PC-3 (cell line): ENCODE results near the gene KAZN. TPM values are rescaled to one million over a fixed set of nuclear protein-coding genes. Genes with fewer than 3 reads are reported as not detected.

ENCODE experiments used
- ATAC-seq: fragments of 200-7000 bp; cut with Tn5 transposase; 2 replicates; pipeline ENCODE4 v1.9.1; 2020; ENCODE audit warnings: mild to moderate bottlenecking, moderate library complexity
- BruUV-seq: library from RNA; stranded (reverse); fragments of 400-500 nt; replicated peaks from 2 replicates; lab custom pipeline; 2021; lab: Mats Ljungman, UMichigan
- CTCF ChIA-PET: fragments of 300-600 bp; sonication (Branson Sonifier 250); formaldehyde crosslinking; loops from one replicate; lab custom pipeline; 2022; ENCODE audit warnings: antibody characterized with exemption; lab: Charles Lee
- POLR2A ChIA-PET: fragments of 300-600 bp; sonication (Branson Sonifier 250); formaldehyde crosslinking; loops from one replicate; lab custom pipeline; 2022; ENCODE audit warnings: antibody characterized with exemption; ENCODE audit not compliant: unreplicated experiment; lab: Charles Lee
- DNase-seq: peaks from one replicate; pipeline ENCODE4 v3.0.0-alpha.2; 2015
- H2AFZ ChIP-seq: fragments of 300-600 bp; sonication (generic); 2 replicates; pipeline ENCODE4 v1.6.0; 2016; ENCODE audit warnings: antibody characterized with exemption, low read length
- H3F3A ChIP-seq: fragments of 300-600 bp; sonication (generic); one replicate; pipeline ENCODE4 v1.6.0; 2017; ENCODE audit warnings: antibody characterized with exemption, low read length, control low read depth, mild to moderate bottlenecking; ENCODE audit not compliant: unreplicated experiment
- H3K27ac ChIP-seq: fragments of 300-600 bp; sonication (generic); 2 replicates; pipeline ENCODE4 v1.5.1; 2016; ENCODE audit warnings: mild to moderate bottlenecking, low read length
- H3K27me3 ChIP-seq: fragments of 300-600 bp; sonication (generic); 2 replicates; pipeline ENCODE4 v1.6.1; 2016; ENCODE audit warnings: low read length, mixed read lengths
- H3K36me3 ChIP-seq: fragments of 300-600 bp; sonication (generic); 2 replicates; pipeline ENCODE4 v1.6.1; 2016; ENCODE audit warnings: low read depth, mixed run types, low read length, mixed read lengths
- H3K4me1 ChIP-seq: fragments of 300-600 bp; sonication (generic); 2 replicates; pipeline ENCODE4 v1.5.1; 2016; ENCODE audit warnings: low read length; ENCODE audit not compliant: insufficient read depth
- H3K4me2 ChIP-seq: fragments of 300-600 bp; sonication (generic); 2 replicates; pipeline ENCODE4 v1.6.0; 2016; ENCODE audit warnings: low read length
- H3K4me3 ChIP-seq: fragments of 300-600 bp; sonication (generic); 2 replicates; pipeline ENCODE4 v1.5.1; 2016; ENCODE audit warnings: mild to moderate bottlenecking, low read length, mixed read lengths
- H3K79me2 ChIP-seq: fragments of 300-600 bp; sonication (generic); 2 replicates; pipeline ENCODE4 v1.6.1; 2017; ENCODE audit warnings: low read length, mixed read lengths
- H3K9ac ChIP-seq: fragments of 300-600 bp; sonication (generic); 2 replicates; pipeline ENCODE4 v1.6.0; 2016; ENCODE audit warnings: mild to moderate bottlenecking, low read length
- H3K9me2 ChIP-seq: fragments of 300-600 bp; sonication (generic); replicated peaks from 2 replicates; pipeline ENCODE4 v1.6.1; 2016; ENCODE audit warnings: mixed run types, low read length, mixed read lengths
- H3K9me3 ChIP-seq: fragments of 300-600 bp; sonication (generic); 2 replicates; pipeline ENCODE4 v1.6.1; 2016; ENCODE audit warnings: low read length, mixed read lengths
- H4K20me1 ChIP-seq: fragments of 300-600 bp; sonication (generic); 2 replicates; pipeline ENCODE4 v1.6.1; 2016; ENCODE audit warnings: low read length, mixed read lengths
- CTCF ChIP-seq: fragments of 300-600 bp; sonication (generic); conservative IDR thresholded peaks from 2 replicates; pipeline ENCODE4 v1.5.1; 2017; ENCODE audit warnings: antibody characterized with exemption, low read depth, mild to moderate bottlenecking, low read length
- EZH2 ChIP-seq: fragments of 300-600 bp; sonication (generic); IDR thresholded peaks from one replicate; pipeline ENCODE4 v1.6.1; 2017; ENCODE audit warnings: antibody characterized with exemption, mild to moderate bottlenecking, low read length; ENCODE audit not compliant: unreplicated experiment
- EZH2phosphoT487 ChIP-seq: fragments of 300-600 bp; sonication (generic); IDR thresholded peaks from 2 replicates; pipeline ENCODE4 v1.6.1; 2018; ENCODE audit warnings: mild to moderate bottlenecking, antibody characterized with exemption, low read length, borderline replicate concordance
- intact Hi-C: fragments of 100-400 bp; cut with micrococcal nuclease; formaldehyde crosslinking; loops from 2 replicates; pipeline ENCODE4 v1.9.0; 2023
- total RNA-seq: library from RNA; depleted of rRNA; stranded (reverse); fragments of >200 nt; gene quantifications from 2 replicates; pipeline ENCODE4 v1.2.3, GENCODE V29; 2014

KAZN gene
- total RNA-seq, 1 experiment from 2014 or later = 2.0 TPM

GRCh38 chr1:15155191-15155590 lies 556.7 kb downstream of the KAZN start:
- BruUV-seq = no TSS peak
- TF ChIP-seq CTCF (no peak), EZH2phosphoT487 (no peak), EZH2 (no peak)
- peak overlapping the region; percentile 76 for H3K4me3 ChIP-seq
- no peaks in the 10 kb centered on the region for H3K9me3 ChIP-seq
- no peaks in the 10 kb centered on the region for H3K36me3 ChIP-seq
- H3K79me2 ChIP-seq = peaks cover 64% of the 10 kb centered on the region
- H3K9me2 ChIP-seq = no peaks in the 10 kb centered on the region
- no peak overlapping the region for H3K27ac ChIP-seq
- no peak overlapping the region for H3K9ac ChIP-seq
- H3K4me2 ChIP-seq = peak overlapping the region; percentile 88
- H3F3A ChIP-seq = no peaks in the 10 kb centered on the region
- DNase-seq (no peak), ATAC-seq (no peak)
- ChIA-PET CTCF (no interaction called here), POLR2A (no interaction called here)
- peaks cover 29% of the 10 kb centered on the region for H3K4me1 ChIP-seq
- intact Hi-C loops = no loop called here
- no peak overlapping the region for H2AFZ ChIP-seq
- H4K20me1 ChIP-seq = no peaks in the 10 kb centered on the region
- no peaks in the 10 kb centered on the region for H3K27me3 ChIP-seq

GRCh38 chr1:15155888-15156741 lies 557.6 kb downstream of the KAZN start:
- DNase-seq (no peak), ATAC-seq (no peak)
- Histone ChIP-seq H3K27me3 (no peaks in the 10 kb centered on the region), H3K4me3 (no peak overlapping the region), H3K9me3 (no peaks in the 10 kb centered on the region), H3F3A (no peaks in the 10 kb centered on the region), H3K79me2 (peaks cover 73% of the 10 kb centered on the region), H3K9me2 (no peaks in the 10 kb centered on the region), H3K27ac (no peak overlapping the region), H3K4me1 (peaks cover 27% of the 10 kb centered on the region), H2AFZ (no peak overlapping the region), H3K4me2 (no peak overlapping the region), H3K9ac (no peak overlapping the region), H3K36me3 (no peaks in the 10 kb centered on the region), H4K20me1 (0 out of 2 replicates have a peak, but pooled peaks cover 3% of the 10 kb centered on the region)
- intact Hi-C loops = no loop called here
- no TSS peak for BruUV-seq
- ChIA-PET CTCF (interaction anchor here (1.4 kb wide), 1 partner anchor 12 kb away, joined by 8 read pairs; no protein-coding TSS in a partner anchor), POLR2A (no interaction called here)
- TF ChIP-seq EZH2phosphoT487 (no peak), CTCF (no peak), EZH2 (no peak)

GRCh38 chr1:15156807-15157380 lies 558.4 kb downstream of the KAZN start:
- DNase-seq = no peak
- Histone ChIP-seq H3K4me1 (peaks cover 20% of the 10 kb centered on the region), H3K27me3 (no peaks in the 10 kb centered on the region), H3K9me3 (no peaks in the 10 kb centered on the region), H3K9ac (no peak overlapping the region), H3K9me2 (no peaks in the 10 kb centered on the region), H3K4me3 (no peak overlapping the region), H3K36me3 (no peaks in the 10 kb centered on the region), H4K20me1 (0 out of 2 replicates have a peak, but pooled peaks cover 3% of the 10 kb centered on the region), H3K79me2 (peaks cover 81% of the 10 kb centered on the region), H2AFZ (no peak overlapping the region), H3K27ac (no peak overlapping the region), H3K4me2 (no peak overlapping the region), H3F3A (no peaks in the 10 kb centered on the region)
- ChIA-PET CTCF (interaction anchor here (1.4 kb wide), 1 partner anchor 11 kb away, joined by 8 read pairs; no protein-coding TSS in a partner anchor), POLR2A (no interaction called here)
- TF ChIP-seq EZH2phosphoT487 (no peak), CTCF (no peak), EZH2 (no peak)
- intact Hi-C loops = no loop called here
- BruUV-seq = no TSS peak
- ATAC-seq = no peak
